AG04449 (cell line): ENCODE data around the gene KRTAP4-12.

ENCODE experiments used
- CTCF ChIA-PET: fragments of 350-600 bp; formaldehyde crosslinking; extraction: SDS; loops from one replicate; lab custom pipeline; 2021; ENCODE audit warnings: antibody characterized with exemption; lab: Yijun Ruan, JAX
- POLR2A ChIA-PET: fragments of 400-600, 350-600 bp; formaldehyde crosslinking; extraction: SDS; loops from one replicate; lab custom pipeline; 2020; ENCODE audit warnings: antibody characterized with exemption, inconsistent platforms; lab: Yijun Ruan, JAX
- DNase-seq: peaks from one replicate; pipeline ENCODE4 v3.0.0-alpha.2; 2010; ENCODE audit warnings: low read depth, low spot score
- H3K4me3 ChIP-seq: 2 replicates; pipeline ENCODE4 v1.5.1; 2011; ENCODE audit warnings: low read depth, mild to moderate bottlenecking, control low read depth, low read length
- TF ChIP-seq, protein P1 (sequence below): IDR thresholded peaks from one replicate; pipeline ENCODE4 v1.5.1; 2011; ENCODE audit warnings: mild to moderate bottlenecking, moderate library complexity, low read length, control low read depth, inconsistent platforms; ENCODE audit not compliant: insufficient read depth; ENCODE audit errors: missing control alignments

KRTAP4-12 gene

GRCh38 chr17:41082626-41083025 lies 41.4 kb downstream of the KRTAP4-12 start:
- DNase-seq = no peak
- TF ChIP-seq, protein P1, sequence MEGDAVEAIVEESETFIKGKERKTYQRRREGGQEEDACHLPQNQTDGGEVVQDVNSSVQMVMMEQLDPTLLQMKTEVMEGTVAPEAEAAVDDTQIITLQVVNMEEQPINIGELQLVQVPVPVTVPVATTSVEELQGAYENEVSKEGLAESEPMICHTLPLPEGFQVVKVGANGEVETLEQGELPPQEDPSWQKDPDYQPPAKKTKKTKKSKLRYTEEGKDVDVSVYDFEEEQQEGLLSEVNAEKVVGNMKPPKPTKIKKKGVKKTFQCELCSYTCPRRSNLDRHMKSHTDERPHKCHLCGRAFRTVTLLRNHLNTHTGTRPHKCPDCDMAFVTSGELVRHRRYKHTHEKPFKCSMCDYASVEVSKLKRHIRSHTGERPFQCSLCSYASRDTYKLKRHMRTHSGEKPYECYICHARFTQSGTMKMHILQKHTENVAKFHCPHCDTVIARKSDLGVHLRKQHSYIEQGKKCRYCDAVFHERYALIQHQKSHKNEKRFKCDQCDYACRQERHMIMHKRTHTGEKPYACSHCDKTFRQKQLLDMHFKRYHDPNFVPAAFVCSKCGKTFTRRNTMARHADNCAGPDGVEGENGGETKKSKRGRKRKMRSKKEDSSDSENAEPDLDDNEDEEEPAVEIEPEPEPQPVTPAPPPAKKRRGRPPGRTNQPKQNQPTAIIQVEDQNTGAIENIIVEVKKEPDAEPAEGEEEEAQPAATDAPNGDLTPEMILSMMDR = no peak
- CTCF ChIA-PET = no interaction called here
- H3K4me3 ChIP-seq = no peak overlapping the region
- POLR2A ChIA-PET = no interaction called here

DNA sequence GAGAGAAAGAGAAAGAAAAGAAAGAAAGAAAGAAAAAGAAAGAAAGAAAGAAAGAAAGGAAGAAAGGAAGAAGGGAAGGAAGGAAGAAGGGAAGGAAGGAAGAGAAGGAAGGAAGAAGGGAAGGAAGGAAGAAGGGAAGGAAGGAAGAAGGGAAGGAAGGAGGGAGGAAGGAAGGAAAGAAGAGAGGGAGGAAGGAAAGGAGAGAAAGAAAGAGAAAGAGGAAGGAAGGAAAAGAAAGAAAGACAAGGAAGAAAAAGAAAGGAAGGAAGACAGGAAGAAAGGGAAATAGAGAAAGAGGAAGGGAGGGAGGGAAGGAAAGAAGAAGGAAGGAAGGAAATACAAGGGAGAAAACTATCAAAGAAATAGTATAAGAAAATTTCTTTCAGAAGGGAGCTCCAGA lies 47.2 kb downstream of the KRTAP4-12 start:
- DNase-seq = no peak
- TF ChIP-seq, protein P1 = no peak
- CTCF ChIA-PET = no interaction called here
- POLR2A ChIA-PET = no interaction called here
- no peak overlapping the region for H3K4me3 ChIP-seq

GRCh38 chr17:41073676-41074075 lies 50.3 kb downstream of the KRTAP4-12 start:
- ChIA-PET POLR2A (no interaction called here), CTCF (interaction anchor here (1.3 to 1.6 kb wide), 2 partner anchors 475 to 593 kb away, joined by 3 to 6 read pairs; no protein-coding TSS in a partner anchor)
- TF ChIP-seq, protein P1 = no peak
- no peak overlapping the region for H3K4me3 ChIP-seq
- DNase-seq = no peak
